ENCODE results near the gene SPATA13.

- TF ChIP-seq CTCF (IDR thresholded peaks at IDR 0.05; ENCODE audit: extremely low read depth in 1 of 2, insufficient read depth in 1 of 2, low read depth in 1 of 2, low read length in 2 of 2) (no peak), POLR2A (IDR thresholded peaks at IDR 0.05; ENCODE audit: low read depth, low read length) (no peak), POLR2AphosphoS5 (IDR thresholded peaks at IDR 0.05; ENCODE audit: insufficient read depth, low read depth, low read length) (no peak)
These were observed 63.7 kb downstream of the SPATA13 start for GRCh38 chr13:24224232-24224680.

All from endothelial cell of umbilical vein (primary cell).